Activated T-helper 9 cell treated with anti-CD3 and anti-CD28 coated beads, Interleukin-2, amount 50 U/mL, for 16 hours (primary cell): Measurements from ENCODE around the gene ZNF213.
"Not testable (repeated sequence)": the region's sequence is repeated elsewhere in the genome, so short reads cannot be mapped to it uniquely, and the experiment has no call there.

Experiments
- DNase-seq: peaks from one replicate; pipeline ENCODE4 v3.0.0-alpha.2; 2020; ENCODE audit warnings: low read depth

Gene ZNF213

GRCh38 chr16:3129137-3130131 is 5.4 kb upstream of the ZNF213 start:
- peak; percentile 52 for DNase-seq

- peak; percentile 16 for DNase-seq
Observed at GRCh38 chr16:3131755-3132377, 3.0 kb upstream of the ZNF213 start.

DNA sequence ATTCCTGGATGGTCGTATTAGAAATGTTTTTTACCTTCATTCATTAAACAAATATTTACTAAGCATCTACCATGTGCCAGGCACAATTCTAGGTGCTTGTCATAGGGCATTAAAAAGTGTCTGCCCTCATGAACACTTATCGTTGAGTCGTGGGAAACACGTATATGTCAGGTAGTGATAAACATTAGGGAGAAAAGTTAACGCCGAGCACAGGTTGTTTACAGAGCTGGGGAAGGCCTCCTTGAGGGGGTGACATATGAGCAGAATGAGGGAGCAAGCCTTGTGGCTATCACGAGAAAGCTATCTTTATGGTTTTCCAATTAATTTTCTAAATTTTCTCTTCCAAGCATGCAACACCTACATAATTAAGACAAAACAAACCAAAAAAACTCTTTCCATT is 985 bp upstream of the ZNF213 start:
- DNase-seq: no peak

- DNase-seq: no peak
Observed at GRCh38 chr16:3135126-3135715, 392 bp downstream of the ZNF213 start.

- DNase-seq: no peak
Observed at GRCh38 chr16:3137267-3137666, 2.4 kb downstream of the ZNF213 start.

GRCh38 chr16:3138342-3138741 is 3.5 kb downstream of the ZNF213 start:
- DNase-seq: no peak

DNA sequence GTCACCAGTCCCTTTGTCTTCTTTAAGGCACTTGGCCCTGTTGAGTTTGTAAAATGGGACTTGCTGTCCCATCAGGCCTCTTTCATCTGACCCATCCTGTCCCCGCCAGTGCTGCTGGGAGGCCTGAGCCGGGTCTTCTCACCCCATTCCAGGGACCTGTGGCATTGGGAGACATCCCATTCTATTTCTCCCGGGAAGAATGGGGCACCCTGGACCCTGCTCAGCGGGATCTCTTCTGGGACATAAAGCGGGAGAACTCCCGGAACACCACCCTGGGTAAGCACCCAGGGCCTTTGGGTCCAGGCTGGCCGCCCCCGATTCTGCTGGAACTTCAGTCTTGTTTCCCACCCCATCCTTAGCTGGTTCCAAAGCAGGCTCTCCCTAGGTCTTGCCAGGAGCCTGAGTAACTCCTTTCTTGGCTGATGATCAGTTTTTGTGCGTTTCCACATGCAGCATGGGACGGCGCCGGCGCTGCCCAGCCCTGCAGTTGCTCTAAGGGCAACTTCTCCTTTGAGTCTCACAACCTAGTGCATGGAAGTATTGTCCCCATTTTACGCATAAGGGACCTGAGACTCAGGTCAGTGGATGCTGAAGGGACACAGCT is 4.1 kb downstream of the ZNF213 start:
- no peak for DNase-seq

DNA sequence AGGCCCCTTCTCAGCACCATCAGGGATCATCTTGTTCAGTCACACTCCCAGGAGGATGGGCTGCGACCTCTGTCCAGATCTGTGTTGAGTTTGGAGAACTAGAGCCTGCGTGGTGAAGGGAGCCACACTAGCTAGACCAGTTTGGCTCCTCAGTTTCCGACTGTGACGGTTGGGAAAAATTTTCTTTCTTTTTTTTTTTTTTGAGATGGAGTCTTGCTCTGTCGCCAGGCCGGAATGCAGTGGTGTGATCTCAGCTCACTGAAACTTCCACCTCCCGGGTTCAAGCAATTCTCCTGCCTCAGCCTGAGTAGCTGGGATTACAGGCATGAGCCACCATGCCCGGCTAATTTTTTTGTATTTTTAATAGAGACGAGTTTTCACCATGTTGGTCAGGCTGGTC is 4.7 kb downstream of the ZNF213 start:
- DNase-seq: not testable (repeated sequence)

DNA sequence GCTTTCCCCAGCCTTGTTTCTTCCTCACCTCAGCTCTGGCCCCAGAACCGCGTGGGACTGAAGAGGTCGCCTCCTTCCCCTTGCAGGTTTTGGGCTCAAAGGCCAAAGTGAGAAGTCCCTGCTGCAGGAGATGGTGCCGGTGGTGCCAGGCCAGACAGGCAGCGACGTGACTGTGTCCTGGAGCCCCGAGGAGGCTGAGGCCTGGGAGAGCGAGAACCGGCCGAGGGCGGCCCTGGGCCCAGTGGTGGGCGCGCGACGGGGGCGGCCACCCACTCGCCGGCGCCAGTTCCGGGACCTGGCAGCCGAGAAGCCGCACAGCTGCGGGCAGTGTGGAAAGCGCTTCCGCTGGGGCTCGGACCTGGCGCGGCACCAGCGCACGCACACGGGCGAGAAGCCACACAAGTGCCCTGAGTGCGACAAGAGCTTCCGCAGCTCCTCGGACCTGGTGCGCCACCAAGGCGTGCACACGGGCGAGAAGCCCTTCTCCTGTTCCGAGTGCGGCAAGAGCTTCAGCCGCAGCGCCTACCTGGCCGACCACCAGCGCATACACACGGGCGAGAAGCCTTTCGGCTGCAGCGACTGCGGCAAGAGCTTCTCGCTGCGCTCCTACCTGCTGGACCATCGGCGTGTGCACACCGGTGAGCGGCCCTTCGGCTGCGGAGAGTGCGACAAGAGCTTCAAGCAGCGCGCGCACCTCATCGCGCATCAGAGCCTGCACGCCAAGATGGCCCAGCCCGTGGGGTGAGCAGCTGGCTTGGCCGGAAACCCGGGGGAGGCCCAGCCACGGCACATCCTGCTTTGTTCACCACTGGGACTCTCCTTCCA is 6.0 kb downstream of the ZNF213 start:
- DNase-seq: no peak

GRCh38 chr16:3141781-3142311 is 7.0 kb downstream of the ZNF213 start:
- no peak for DNase-seq

GRCh38 chr16:3142327-3142726 is 7.5 kb downstream of the ZNF213 start:
- no peak for DNase-seq

GRCh38 chr16:3142770-3143169 is 7.9 kb downstream of the ZNF213 start:
- no peak for DNase-seq

DNA sequence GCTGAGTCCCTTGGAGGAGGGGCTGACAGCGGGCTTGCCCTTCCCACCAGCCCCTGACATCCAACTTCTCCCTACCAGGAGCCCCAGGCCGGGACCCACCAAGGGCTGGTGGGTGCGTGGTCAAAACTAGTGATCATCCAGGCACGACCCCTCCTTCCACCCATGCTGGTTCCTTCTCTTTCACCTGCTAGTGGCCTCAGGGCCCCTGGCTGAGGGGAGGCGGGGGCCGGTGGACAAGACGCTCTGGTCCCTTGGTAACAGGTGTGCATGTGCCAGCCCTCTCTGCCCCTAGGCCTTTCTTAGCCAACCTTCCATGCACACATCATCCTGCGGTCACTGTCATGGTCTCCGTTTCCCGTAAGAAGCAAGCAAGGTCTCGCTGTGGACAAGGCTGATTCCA is 8.4 kb downstream of the ZNF213 start:
- DNase-seq: no peak

GRCh38 chr16:3143598-3144320 is 8.9 kb downstream of the ZNF213 start:
- no peak for DNase-seq

- DNase-seq: no peak
Observed at GRCh38 chr16:3144321-3144983, 9.6 kb downstream of the ZNF213 start.

GRCh38 chr16:3145151-3145550 is 10.3 kb downstream of the ZNF213 start:
- DNase-seq: no peak

DNA sequence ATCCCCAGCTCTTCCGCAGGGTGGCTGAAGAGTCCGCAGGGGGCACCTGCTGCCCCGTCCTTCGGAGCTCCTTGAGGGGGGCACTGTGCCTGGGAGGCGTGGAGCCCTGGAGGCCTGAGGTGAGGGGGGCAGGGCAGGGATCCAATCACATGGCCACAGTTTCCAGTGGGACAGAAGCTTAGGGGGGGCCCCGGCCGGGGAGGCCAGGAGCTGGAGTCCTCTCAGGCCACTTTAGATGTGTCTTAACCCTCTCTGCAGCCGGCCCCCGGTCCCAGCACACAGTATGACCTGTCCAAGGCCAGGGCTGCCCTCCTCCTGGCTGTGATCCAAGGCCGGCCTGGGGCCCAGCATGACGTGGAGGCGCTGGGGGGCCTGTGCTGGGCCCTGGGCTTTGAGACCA is 10.8 kb downstream of the ZNF213 start:
- no peak for DNase-seq

GRCh38 chr16:3147046-3147756 is 12.4 kb downstream of the ZNF213 start:
- DNase-seq: no peak

DNA sequence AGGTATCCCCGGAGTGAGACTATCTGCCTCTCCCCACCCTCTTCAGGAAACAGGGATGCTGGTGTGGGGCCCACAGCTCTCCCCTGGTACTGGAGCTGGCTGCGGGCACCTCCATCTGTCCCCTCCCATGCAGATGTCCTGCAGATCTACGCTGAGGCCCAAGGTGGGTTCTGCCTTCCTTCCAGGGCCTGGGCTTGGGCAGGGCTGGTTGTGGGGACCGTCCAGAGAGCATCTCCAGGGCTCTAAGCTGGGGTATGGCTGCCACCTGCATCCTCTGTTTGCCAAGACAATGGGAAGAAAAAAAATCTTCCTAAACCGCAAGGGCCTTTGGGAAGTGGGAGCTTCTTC is 12.9 kb downstream of the ZNF213 start:
- DNase-seq: no peak
